Activated CD4-positive, alpha-beta T cell treated with anti-CD3 and anti-CD28 coated beads, Interleukin-2, amount 50 U/mL, for 1 hour (primary cell): ENCODE results near the gene SLC12A7.
"Not testable (repeated sequence)": the region's sequence is repeated elsewhere in the genome, so short reads cannot be mapped to it uniquely, and the experiment has no call there.

Experiments used
- DNase-seq: peaks from one replicate; pipeline ENCODE4 v3.0.0-alpha.2; 2020

The SLC12A7 gene

GRCh38 chr5:1094670-1095190, 17.1 kb downstream of the SLC12A7 start:
- no peak for DNase-seq

- no peak for DNase-seq
Observed at GRCh38 chr5:1093361-1093760, 18.5 kb downstream of the SLC12A7 start.

- no peak for DNase-seq
Observed at GRCh38 chr5:1092122-1092521, 19.7 kb downstream of the SLC12A7 start.

GRCh38 chr5:1091632-1092031, 20.2 kb downstream of the SLC12A7 start:
- no peak for DNase-seq

- no peak for DNase-seq
Observed at GRCh38 chr5:1090538-1090937, 21.3 kb downstream of the SLC12A7 start.

- DNase-seq, result no peak
Observed at GRCh38 chr5:1089621-1090040, 22.2 kb downstream of the SLC12A7 start.

- no peak for DNase-seq
Observed at GRCh38 chr5:1089146-1089545, 22.7 kb downstream of the SLC12A7 start.

- DNase-seq, result no peak
Observed at GRCh38 chr5:1088726-1089125, 23.1 kb downstream of the SLC12A7 start.

GRCh38 chr5:1088031-1088430, 23.8 kb downstream of the SLC12A7 start:
- DNase-seq, result no peak

- DNase-seq, result no peak
Observed at GRCh38 chr5:1087428-1087827, 24.4 kb downstream of the SLC12A7 start.

- no peak for DNase-seq
Observed at GRCh38 chr5:1086871-1087270, 25.0 kb downstream of the SLC12A7 start.

- DNase-seq, result no peak
Observed at GRCh38 chr5:1086137-1086536, 25.7 kb downstream of the SLC12A7 start.

- DNase-seq, result no peak
Observed at GRCh38 chr5:1085391-1085790, 26.5 kb downstream of the SLC12A7 start.

- DNase-seq, result no peak
Observed at GRCh38 chr5:1083823-1084605, 27.8 kb downstream of the SLC12A7 start.

- DNase-seq, result not testable (repeated sequence)
Observed at GRCh38 chr5:1083026-1083425, 28.8 kb downstream of the SLC12A7 start.

- DNase-seq, result no peak
Observed at GRCh38 chr5:1081519-1081918, 30.3 kb downstream of the SLC12A7 start.

GRCh38 chr5:1080432-1080831, 31.4 kb downstream of the SLC12A7 start:
- DNase-seq, result no peak

- DNase-seq, result no peak
Observed at GRCh38 chr5:1079961-1080360, 31.9 kb downstream of the SLC12A7 start.

- DNase-seq, result no peak
Observed at GRCh38 chr5:1079486-1079885, 32.4 kb downstream of the SLC12A7 start.

GRCh38 chr5:1078851-1079250, 33.0 kb downstream of the SLC12A7 start:
- DNase-seq, result no peak

- no peak for DNase-seq
Observed at GRCh38 chr5:1078206-1078605, 33.7 kb downstream of the SLC12A7 start.

- no peak for DNase-seq
Observed at GRCh38 chr5:1077491-1078020, 34.3 kb downstream of the SLC12A7 start.

- DNase-seq, result no peak
Observed at GRCh38 chr5:1077026-1077425, 34.8 kb downstream of the SLC12A7 start.

- no peak for DNase-seq
Observed at GRCh38 chr5:1076406-1076805, 35.5 kb downstream of the SLC12A7 start.

- DNase-seq, result no peak
Observed at GRCh38 chr5:1075931-1076330, 35.9 kb downstream of the SLC12A7 start.
